Peyer's patch (tissue), 4 donors: Measurements from ENCODE around the gene PRICKLE2.

Source experiments
- CTCF ChIP-seq, 6 experiments: fragments of 450-650 bp in 4 of 6; fragments of 200-600 bp in 2 of 6; sonication (generic) in 1 of 6; IDR thresholded peaks; one replicate each; pipeline ENCODE4 v1.5.1; 2017 to 2019; ENCODE audit warnings: antibody characterized with exemption in 6 of 6, mild to moderate bottlenecking in 3 of 6, moderate library complexity in 1 of 6
- POLR2A ChIP-seq, 2 donors: fragments of 450-650 bp; IDR thresholded peaks; one replicate each; pipeline ENCODE4 v1.5.1; 2017; ENCODE audit warnings: antibody characterized with exemption in 2 of 2, mild to moderate bottlenecking in 2 of 2, moderate library complexity in 2 of 2

DNA sequence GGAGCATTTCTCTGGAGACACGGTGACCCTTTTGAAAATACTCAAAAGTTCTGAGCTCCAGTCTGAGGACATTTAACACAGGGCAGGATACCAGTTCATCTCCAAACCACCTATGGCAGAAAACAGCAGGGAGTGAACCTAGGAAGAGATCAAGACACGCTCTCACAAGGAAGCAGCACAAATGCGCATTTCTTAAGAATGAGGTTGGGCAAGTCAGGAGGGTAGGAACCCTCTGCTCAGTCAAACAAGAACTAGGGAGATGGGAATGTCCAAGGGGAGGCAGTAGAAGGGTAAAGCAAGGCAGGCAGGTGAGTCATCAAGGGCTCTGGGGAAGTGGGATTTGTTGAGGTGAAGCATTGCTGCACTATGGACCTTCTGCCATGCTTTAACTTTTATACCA, 141.7 kb downstream of the PRICKLE2 start:
- no peak for TF ChIP-seq CTCF (IDR thresholded peaks at IDR 0.05)
- TF ChIP-seq POLR2A (IDR thresholded peaks at IDR 0.05), result no peak
